GM21576 (cell line): ENCODE measurements around the gene ITSN1.
"Not testable (repeated sequence)": the region's sequence is repeated elsewhere in the genome, so short reads cannot be mapped to it uniquely, and the experiment has no call there.

Experiments
- ATAC-seq: cut with Tn5 transposase; IDR thresholded peaks from one replicate; pipeline ENCODE4 v1.9.1; 2021; ENCODE audit warnings: mild to moderate bottlenecking, moderate library complexity; ENCODE audit not compliant: unreplicated experiment

Gene ITSN1

DNA sequence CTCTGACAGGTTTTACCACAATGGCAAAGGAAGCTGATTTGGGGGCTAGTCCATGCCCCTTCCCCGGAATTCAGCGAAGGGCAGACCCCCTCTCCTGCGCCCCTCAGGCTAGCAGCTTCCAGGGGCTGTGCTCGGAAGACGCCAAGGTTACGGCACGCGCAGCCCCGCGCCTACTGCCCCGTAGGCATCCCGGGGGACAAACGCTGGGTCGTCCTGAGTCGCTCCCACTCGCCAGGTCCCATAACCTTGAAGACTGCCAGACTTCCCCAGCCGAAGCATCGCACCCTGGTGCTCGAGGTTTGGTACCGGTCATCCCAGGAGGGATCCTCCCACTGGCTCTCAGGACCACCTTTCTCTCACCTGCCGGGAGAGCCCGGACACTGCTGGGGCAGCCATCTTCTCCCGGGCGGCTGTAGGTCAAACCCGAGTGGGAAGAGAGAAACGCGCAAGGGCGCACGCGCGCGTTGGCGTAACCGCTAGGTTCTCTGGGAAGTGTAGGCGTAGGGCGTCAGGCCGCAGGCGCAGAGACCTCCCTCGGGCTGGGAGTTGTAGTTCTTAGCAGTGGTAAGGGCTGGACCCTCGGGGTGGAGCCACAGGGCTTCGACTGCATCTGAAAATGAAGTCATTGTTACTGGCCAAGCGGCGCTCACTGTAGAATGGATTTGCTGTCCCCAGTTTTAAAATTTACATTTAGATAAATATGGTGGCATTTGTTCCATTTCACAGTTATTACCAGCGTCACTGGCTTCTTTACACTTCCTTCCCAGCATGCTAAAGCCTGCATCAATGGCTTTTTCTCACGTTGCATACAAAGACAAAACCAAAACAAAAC, 273.3 kb downstream of the ITSN1 start, which contains the start of gene ATP5PO:
Gene ATP5PO, minus strand, starts transcription at position 437 of the 832 bp plus-strand sequence. Its CDS starts 41 bp downstream, at position 396.
- ATAC-seq, result peak; percentile 99

GRCh38 chr21:33916200-33916567, 273.9 kb downstream of the ITSN1 start:
- peak; percentile 3 for ATAC-seq

GRCh38 chr21:33917421-33917820, 275.1 kb downstream of the ITSN1 start:
- ATAC-seq, result no peak

DNA sequence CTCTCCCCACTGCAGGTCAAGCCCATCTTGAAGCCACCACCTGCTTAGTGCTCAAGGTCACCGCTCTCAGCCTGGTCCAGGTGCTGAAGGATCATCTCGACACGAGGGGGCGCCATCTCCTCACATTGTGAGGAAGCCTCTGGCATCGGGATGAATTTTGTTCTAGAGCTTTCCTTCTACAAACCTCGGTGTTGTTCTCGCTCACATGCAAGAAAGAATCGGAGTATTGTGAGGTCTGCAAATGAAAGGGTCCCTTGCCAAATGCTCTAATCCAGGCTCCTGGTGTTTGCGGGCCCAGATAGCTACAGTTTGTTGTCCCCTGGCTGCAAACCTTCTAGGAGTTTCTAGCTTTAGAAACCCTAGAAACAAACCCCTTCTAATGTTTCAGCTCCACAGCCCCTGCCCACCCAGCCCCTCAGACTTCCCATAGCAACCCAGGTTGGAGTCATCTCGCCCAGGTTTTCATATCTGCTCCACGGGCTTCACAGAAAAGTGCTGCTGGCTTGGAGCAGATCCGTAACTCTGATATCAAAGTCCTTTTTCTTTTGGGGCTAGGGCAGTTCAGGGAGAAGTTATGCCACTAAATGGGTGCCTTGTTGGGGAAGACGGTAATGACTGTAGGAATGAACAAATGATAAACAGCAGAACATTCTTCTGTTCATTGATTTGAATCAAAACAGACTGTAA, 281.9 kb downstream of the ITSN1 start:
- peak; percentile 71 for ATAC-seq

GRCh38 chr21:33924766-33925100, 282.4 kb downstream of the ITSN1 start:
- ATAC-seq, result no peak

DNA sequence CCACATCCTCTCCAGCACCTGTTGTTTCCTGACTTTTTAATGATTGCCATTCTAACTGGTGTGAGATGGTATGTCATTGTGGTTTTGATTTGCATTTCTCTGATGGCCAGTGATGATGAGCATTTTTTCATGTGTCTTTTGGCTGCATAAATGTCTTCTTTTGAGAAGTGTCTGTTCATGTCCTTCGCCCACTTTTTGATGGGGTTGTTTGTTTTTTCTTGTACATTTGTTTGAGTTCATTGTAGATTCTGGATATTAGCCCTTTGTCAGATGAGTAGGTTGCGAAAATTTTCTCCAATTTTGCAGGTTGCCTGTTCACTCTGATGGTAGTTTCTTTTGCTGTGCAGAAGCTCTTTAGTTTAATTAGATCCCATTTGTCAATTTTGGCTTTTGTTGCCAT, 283.9 kb downstream of the ITSN1 start:
- ATAC-seq, result not testable (repeated sequence)

DNA sequence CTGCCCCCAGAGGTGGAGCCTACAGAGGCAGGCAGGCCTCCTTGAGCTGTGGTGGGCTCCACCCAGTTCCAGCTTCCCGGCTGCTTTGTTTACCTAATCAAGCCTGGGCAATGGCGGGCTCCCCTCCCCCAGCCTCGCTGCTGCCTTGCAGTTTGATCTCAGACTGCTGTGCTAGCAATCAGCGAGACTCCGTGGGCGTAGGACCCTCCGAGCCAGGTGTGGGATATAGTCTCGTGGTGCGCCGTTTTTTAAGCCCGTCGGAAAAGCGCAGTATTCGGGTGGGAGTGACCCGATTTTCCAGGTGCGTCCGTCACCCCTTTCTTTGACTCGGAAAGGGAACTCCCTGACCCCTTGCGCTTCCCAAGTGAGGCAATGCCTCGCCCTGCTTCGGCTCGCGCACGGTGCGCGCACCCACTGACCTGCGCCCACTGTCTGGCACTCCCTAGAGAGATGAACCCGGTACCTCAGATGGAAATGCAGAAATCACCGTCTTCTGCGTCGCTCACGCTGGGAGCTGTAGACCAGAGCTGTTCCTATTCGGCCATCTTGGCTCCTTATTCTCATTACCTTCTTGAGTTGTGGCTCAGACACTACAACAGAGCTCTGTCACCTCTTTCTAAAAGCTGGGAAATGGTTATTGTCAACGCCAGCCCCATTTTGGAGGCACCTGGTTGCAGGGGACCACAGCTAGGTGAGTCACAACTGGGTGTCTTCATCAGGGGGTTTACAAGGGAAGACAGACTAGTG, 288.9 kb downstream of the ITSN1 start:
- ATAC-seq, result not testable (repeated sequence)

- ATAC-seq, result no peak
Observed at GRCh38 chr21:33931799-33932390, 289.6 kb downstream of the ITSN1 start.

DNA sequence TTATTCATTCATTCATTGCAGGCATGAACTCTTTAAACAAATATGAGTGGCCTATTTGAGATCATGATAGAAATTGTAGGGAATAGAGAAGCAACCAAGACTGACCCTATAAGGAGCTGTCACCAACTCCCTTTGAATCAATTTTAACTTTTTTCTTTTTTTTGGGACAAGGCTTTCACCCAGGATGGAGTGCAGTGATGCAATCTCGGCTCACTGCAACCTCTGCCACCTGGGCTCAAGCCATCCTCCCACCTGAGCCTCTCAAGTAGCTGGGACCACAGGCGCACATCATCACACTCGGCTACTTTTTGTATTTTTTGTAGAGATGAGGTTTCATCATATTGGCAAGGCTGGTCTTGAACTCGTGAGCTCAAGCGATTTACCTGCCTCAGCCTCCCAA, 290.4 kb downstream of the ITSN1 start:
- ATAC-seq, result no peak

GRCh38 chr21:33936301-33937038, 294.2 kb downstream of the ITSN1 start:
- no peak for ATAC-seq

- ATAC-seq, result no peak
Observed at GRCh38 chr21:33937146-33937545, 294.8 kb downstream of the ITSN1 start.

- no peak for ATAC-seq
Observed at GRCh38 chr21:33937931-33938339, 295.6 kb downstream of the ITSN1 start.

- no peak for ATAC-seq
Observed at GRCh38 chr21:33938381-33938780, 296.1 kb downstream of the ITSN1 start.

GRCh38 chr21:33939226-33939625, 296.9 kb downstream of the ITSN1 start:
- ATAC-seq, result no peak

- no peak for ATAC-seq
Observed at GRCh38 chr21:33940164-33940880, 298.0 kb downstream of the ITSN1 start.

- ATAC-seq, result no peak
Observed at GRCh38 chr21:33940881-33941245, 298.6 kb downstream of the ITSN1 start.

DNA sequence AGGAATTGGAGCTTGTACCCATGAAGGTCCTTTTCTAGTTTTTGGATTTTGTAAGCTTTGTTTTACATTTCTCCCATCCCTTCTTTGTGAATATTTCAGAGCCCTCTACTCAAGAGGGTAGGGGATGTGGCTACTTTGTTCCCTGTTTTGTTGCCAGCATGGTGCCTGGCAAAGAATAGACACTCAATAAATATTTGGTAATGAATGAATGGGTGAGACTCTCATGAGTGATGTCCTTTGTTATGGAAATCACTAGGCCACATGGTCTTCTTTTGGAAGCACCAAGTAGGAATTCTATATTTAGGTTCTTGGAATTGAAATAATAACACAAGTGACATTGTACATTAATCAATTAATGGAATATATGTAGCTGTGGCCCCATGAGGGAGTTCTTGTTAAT, 300.1 kb downstream of the ITSN1 start:
- ATAC-seq, result no peak

- no peak for ATAC-seq
Observed at GRCh38 chr21:33943293-33943692, 301.0 kb downstream of the ITSN1 start.

DNA sequence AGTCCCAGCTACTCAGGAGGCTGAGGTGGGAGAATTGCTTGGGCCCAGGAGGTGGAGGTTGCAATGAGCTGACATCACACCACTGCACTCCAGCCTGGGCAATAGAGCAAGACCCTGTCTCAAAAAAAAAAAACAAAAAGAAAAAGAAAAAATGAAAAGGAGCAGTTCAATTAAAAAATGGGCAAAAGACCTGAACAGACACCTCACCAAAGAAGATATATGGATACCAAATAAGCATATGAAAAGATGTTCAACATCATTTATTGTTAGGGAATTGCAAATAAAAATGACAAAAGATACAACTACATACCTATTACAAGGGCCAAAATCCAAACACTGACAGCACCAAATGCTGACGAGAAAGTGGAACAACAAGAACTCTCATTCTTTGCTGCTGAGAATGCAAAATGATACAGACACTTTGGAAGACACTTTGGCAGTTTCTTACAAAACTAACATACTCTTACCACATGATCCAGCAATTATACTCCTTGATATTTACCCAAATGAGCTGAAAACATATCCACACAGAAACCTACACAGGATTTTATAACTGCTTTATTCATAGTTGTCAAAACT, 302.0 kb downstream of the ITSN1 start:
- ATAC-seq, result no peak
